ENCODE data around the gene APOD.

The APOD gene

GRCh38 chr3:195542698-195543499 lies 40.8 kb downstream of the APOD start, which contains the start of gene PPP1R2:
Gene PPP1R2, minus strand, starts transcription at chr3:195543325. Its CDS starts 300 bp downstream, at chr3:195543025.
- H3K4me1 ChIP-seq (ENCODE audit: control insufficient read depth, insufficient read depth, low read length, poor library complexity, severe bottlenecking) = peaks cover 4% of the 10 kb centered on the region
- 1% methylated on average over 66 to 67 of the region's 95 CpGs for WGBS, 2 experiments (ENCODE audit: insufficient coverage in 2 of 2)
- no peaks in the 10 kb centered on the region for H3K9me3 ChIP-seq (ENCODE audit: control insufficient read depth, low read length)
- peak within 1 kb of the TSS; percentile 80 for H3K4me3 ChIP-seq (ENCODE audit: extremely low read depth, insufficient read depth, low read length, poor library complexity, severe bottlenecking)
- peaks cover 4% of the 10 kb centered on the region for H3K36me3 ChIP-seq (ENCODE audit: control insufficient read depth, insufficient read depth, low read length)
- peak within 1 kb of the TSS; percentile 80 for H3K27ac ChIP-seq (ENCODE audit: low read depth, low read length, severe bottlenecking)

GRCh38 chr3:195542316-195542697 lies 41.4 kb downstream of the APOD start:
- Histone ChIP-seq H3K27ac (ENCODE audit: low read depth, low read length, severe bottlenecking) (no peak overlapping the region), H3K4me3 (ENCODE audit: extremely low read depth, insufficient read depth, low read length, poor library complexity, severe bottlenecking) (peak overlapping the region; percentile 80), H3K36me3 (ENCODE audit: control insufficient read depth, insufficient read depth, low read length) (peaks cover 4% of the 10 kb centered on the region), H3K9me3 (ENCODE audit: control insufficient read depth, low read length) (no peaks in the 10 kb centered on the region), H3K4me1 (ENCODE audit: control insufficient read depth, insufficient read depth, low read length, poor library complexity, severe bottlenecking) (peaks cover 4% of the 10 kb centered on the region)
- WGBS, 2 experiments (ENCODE audit: insufficient coverage in 2 of 2) = 0% methylated on average over 2 of the region's 5 CpGs; no CpG with 5 or more reads in 1 of the 2 experiments

- Histone ChIP-seq H3K27ac (ENCODE audit: low read depth, low read length, severe bottlenecking) (no peak overlapping the region), H3K4me1 (ENCODE audit: control insufficient read depth, insufficient read depth, low read length, poor library complexity, severe bottlenecking) (no peaks in the 10 kb centered on the region), H3K4me3 (ENCODE audit: extremely low read depth, insufficient read depth, low read length, poor library complexity, severe bottlenecking) (no peak overlapping the region), H3K36me3 (ENCODE audit: control insufficient read depth, insufficient read depth, low read length) (peaks cover 4% of the 10 kb centered on the region), H3K9me3 (ENCODE audit: control insufficient read depth, low read length) (no peaks in the 10 kb centered on the region)
- 72 to 89% methylated on average over 3 to 4 of the region's 6 CpGs for WGBS, 2 experiments (ENCODE audit: insufficient coverage in 2 of 2)
These were observed 43.2 kb downstream of the APOD start for GRCh38 chr3:195540511-195540910.

- Histone ChIP-seq H3K4me3 (ENCODE audit: extremely low read depth, insufficient read depth, low read length, poor library complexity, severe bottlenecking) (no peak overlapping the region), H3K27ac (ENCODE audit: low read depth, low read length, severe bottlenecking) (no peak overlapping the region), H3K4me1 (ENCODE audit: control insufficient read depth, insufficient read depth, low read length, poor library complexity, severe bottlenecking) (no peaks in the 10 kb centered on the region), H3K9me3 (ENCODE audit: control insufficient read depth, low read length) (no peaks in the 10 kb centered on the region), H3K36me3 (ENCODE audit: control insufficient read depth, insufficient read depth, low read length) (peaks cover 4% of the 10 kb centered on the region)
- 87 to 91% methylated on average over 6 of the region's 8 CpGs for WGBS, 2 experiments (ENCODE audit: insufficient coverage in 2 of 2)
These were observed 43.7 kb downstream of the APOD start for GRCh38 chr3:195540027-195540426.

GRCh38 chr3:195539479-195539878 lies 44.3 kb downstream of the APOD start:
- no peaks in the 10 kb centered on the region for H3K9me3 ChIP-seq (ENCODE audit: control insufficient read depth, low read length)
- no CpG with 5 or more reads among the region's 5 CpGs for WGBS, 2 experiments (ENCODE audit: insufficient coverage in 2 of 2)

GRCh38 chr3:195537995-195538394 lies 45.7 kb downstream of the APOD start:
- no peaks in the 10 kb centered on the region for H3K4me1 ChIP-seq (ENCODE audit: control insufficient read depth, insufficient read depth, low read length, poor library complexity, severe bottlenecking)
- 90% methylated on average over 2 of the region's 2 CpGs; no CpG with 5 or more reads in 1 of the 2 experiments for WGBS, 2 experiments (ENCODE audit: insufficient coverage in 2 of 2)
- H3K9me3 ChIP-seq (ENCODE audit: control insufficient read depth, low read length) = no peaks in the 10 kb centered on the region
- no peak overlapping the region for H3K4me3 ChIP-seq (ENCODE audit: extremely low read depth, insufficient read depth, low read length, poor library complexity, severe bottlenecking)
- H3K27ac ChIP-seq (ENCODE audit: low read depth, low read length, severe bottlenecking) = no peak overlapping the region
- peaks cover 4% of the 10 kb centered on the region for H3K36me3 ChIP-seq (ENCODE audit: control insufficient read depth, insufficient read depth, low read length)

More at GRCh38 chr3:195539479-195539878, 44.3 kb downstream of the APOD start:
- H3K27ac ChIP-seq (ENCODE audit: low read depth, low read length, severe bottlenecking) = no peak overlapping the region
- no peak overlapping the region for H3K4me3 ChIP-seq (ENCODE audit: extremely low read depth, insufficient read depth, low read length, poor library complexity, severe bottlenecking)
- peaks cover 4% of the 10 kb centered on the region for H3K36me3 ChIP-seq (ENCODE audit: control insufficient read depth, insufficient read depth, low read length)
- H3K4me1 ChIP-seq (ENCODE audit: control insufficient read depth, insufficient read depth, low read length, poor library complexity, severe bottlenecking) = no peaks in the 10 kb centered on the region

GRCh38 chr3:195535293-195535692 lies 48.4 kb downstream of the APOD start:
- no peak overlapping the region for H3K4me3 ChIP-seq (ENCODE audit: extremely low read depth, insufficient read depth, low read length, poor library complexity, severe bottlenecking)
- H3K4me1 ChIP-seq (ENCODE audit: control insufficient read depth, insufficient read depth, low read length, poor library complexity, severe bottlenecking) = no peaks in the 10 kb centered on the region
- WGBS, 2 experiments (ENCODE audit: insufficient coverage in 2 of 2) = 95 to 96% methylated on average over 4 to 5 of the region's 5 CpGs
- no peaks in the 10 kb centered on the region for H3K9me3 ChIP-seq (ENCODE audit: control insufficient read depth, low read length)
- no peak overlapping the region for H3K27ac ChIP-seq (ENCODE audit: low read depth, low read length, severe bottlenecking)
- peaks cover 4% of the 10 kb centered on the region for H3K36me3 ChIP-seq (ENCODE audit: control insufficient read depth, insufficient read depth, low read length)

- Histone ChIP-seq H3K9me3 (ENCODE audit: control insufficient read depth, low read length) (no peaks in the 10 kb centered on the region), H3K36me3 (ENCODE audit: control insufficient read depth, insufficient read depth, low read length) (no peaks in the 10 kb centered on the region), H3K4me3 (ENCODE audit: extremely low read depth, insufficient read depth, low read length, poor library complexity, severe bottlenecking) (no peak overlapping the region), H3K4me1 (ENCODE audit: control insufficient read depth, insufficient read depth, low read length, poor library complexity, severe bottlenecking) (no peaks in the 10 kb centered on the region), H3K27ac (ENCODE audit: low read depth, low read length, severe bottlenecking) (no peak overlapping the region)
- 86 to 96% methylated on average over 5 to 6 of the region's 7 CpGs for WGBS, 2 experiments (ENCODE audit: insufficient coverage in 2 of 2)
These were observed 50.9 kb downstream of the APOD start for GRCh38 chr3:195532834-195533233.

- H3K36me3 ChIP-seq (ENCODE audit: control insufficient read depth, insufficient read depth, low read length) = no peaks in the 10 kb centered on the region
- no peaks in the 10 kb centered on the region for H3K4me1 ChIP-seq (ENCODE audit: control insufficient read depth, insufficient read depth, low read length, poor library complexity, severe bottlenecking)
- WGBS, 2 experiments (ENCODE audit: insufficient coverage in 2 of 2) = 100% methylated on average over 1 of the region's 3 CpGs; no CpG with 5 or more reads in 1 of the 2 experiments
- no peaks in the 10 kb centered on the region for H3K9me3 ChIP-seq (ENCODE audit: control insufficient read depth, low read length)
- no peak overlapping the region for H3K27ac ChIP-seq (ENCODE audit: low read depth, low read length, severe bottlenecking)
- H3K4me3 ChIP-seq (ENCODE audit: extremely low read depth, insufficient read depth, low read length, poor library complexity, severe bottlenecking) = no peak overlapping the region
These were observed 51.4 kb downstream of the APOD start for GRCh38 chr3:195532345-195532744.

GRCh38 chr3:195531683-195532082 lies 52.1 kb downstream of the APOD start:
- Histone ChIP-seq H3K4me1 (ENCODE audit: control insufficient read depth, insufficient read depth, low read length, poor library complexity, severe bottlenecking) (no peaks in the 10 kb centered on the region), H3K4me3 (ENCODE audit: extremely low read depth, insufficient read depth, low read length, poor library complexity, severe bottlenecking) (no peak overlapping the region), H3K27ac (ENCODE audit: low read depth, low read length, severe bottlenecking) (no peak overlapping the region), H3K9me3 (ENCODE audit: control insufficient read depth, low read length) (no peaks in the 10 kb centered on the region), H3K36me3 (ENCODE audit: control insufficient read depth, insufficient read depth, low read length) (no peaks in the 10 kb centered on the region)
- 91 to 97% methylated on average over 2 to 3 of the region's 5 CpGs for whole genome bisulfite sequencing, 2 experiments (ENCODE audit: insufficient coverage in 2 of 2)

- Histone ChIP-seq H3K4me3 (ENCODE audit: extremely low read depth, insufficient read depth, low read length, poor library complexity, severe bottlenecking) (no peak overlapping the region), H3K4me1 (ENCODE audit: control insufficient read depth, insufficient read depth, low read length, poor library complexity, severe bottlenecking) (no peaks in the 10 kb centered on the region), H3K27ac (ENCODE audit: low read depth, low read length, severe bottlenecking) (no peak overlapping the region), H3K36me3 (ENCODE audit: control insufficient read depth, insufficient read depth, low read length) (peaks cover 20% of the 10 kb centered on the region), H3K9me3 (ENCODE audit: control insufficient read depth, low read length) (no peaks in the 10 kb centered on the region)
- WGBS, 2 experiments (ENCODE audit: insufficient coverage in 2 of 2) = 93 to 95% methylated on average over 4 of the region's 4 CpGs
These were observed 57.2 kb downstream of the APOD start for GRCh38 chr3:195526492-195526891.
